Mammary epithelial cell (primary cell): ENCODE results near the gene NRSN2.

ENCODE experiments used
- CTCF ChIP-seq, 2 donors: IDR thresholded peaks in 1 of 2; conservative IDR thresholded peaks in 1 of 2; 2 replicates each; pipeline ENCODE4 v1.5.1; 2011 to 2012; ENCODE audit warnings: inconsistent platforms in 2 of 2, low read length in 2 of 2, mild to moderate bottlenecking in 2 of 2, control low read depth in 1 of 2, low read depth in 1 of 2; ENCODE audit not compliant: insufficient read depth in 1 of 2; ENCODE audit errors: extremely low read depth in 1 of 2
- EZH2 ChIP-seq: IDR thresholded peaks from 2 replicates; pipeline ENCODE4 v1.6.1; 2012; ENCODE audit warnings: low read length, inconsistent platforms, borderline replicate concordance

- no peak for TF ChIP-seq CTCF (conservative IDR thresholded peaks at IDR 0.05 in 1 of 2, IDR thresholded peaks at IDR 0.05 in 1 of 2; ENCODE audit: extremely low read depth in 1 of 2, insufficient read depth in 1 of 2, low read depth in 1 of 2, low read length in 2 of 2)
- no peak for TF ChIP-seq EZH2
These were observed 17.8 kb upstream of the NRSN2 start for GRCh38 chr20:328975-329695.
